Fibroblast of pulmonary artery (primary cell): Measurements from ENCODE around the gene ZPBP.
"Not testable (repeated sequence)": the region's sequence is repeated elsewhere in the genome, so short reads cannot be mapped to it uniquely, and the experiment has no call there.

ENCODE experiments used
- DNase-seq: peaks from one replicate; pipeline ENCODE4 v3.0.0-alpha.2; 2010; ENCODE audit warnings: low read depth
- H3K4me3 ChIP-seq: replicated peaks from 2 replicates; pipeline ENCODE4 v1.5.1; 2011; ENCODE audit warnings: low read depth, mild to moderate bottlenecking, control low read depth, low read length, moderate library complexity
- CTCF ChIP-seq: IDR thresholded peaks from 2 replicates; pipeline ENCODE4 v1.5.1; 2011; ENCODE audit warnings: mild to moderate bottlenecking, control low read depth, low read length, inconsistent platforms; ENCODE audit errors: missing control alignments

The ZPBP gene

GRCh38 chr7:50062951-50063350 is 30.1 kb downstream of the ZPBP start:
- no peak for DNase-seq
- no peak for TF ChIP-seq CTCF
- H3K4me3 ChIP-seq, result no peak overlapping the region

DNA sequence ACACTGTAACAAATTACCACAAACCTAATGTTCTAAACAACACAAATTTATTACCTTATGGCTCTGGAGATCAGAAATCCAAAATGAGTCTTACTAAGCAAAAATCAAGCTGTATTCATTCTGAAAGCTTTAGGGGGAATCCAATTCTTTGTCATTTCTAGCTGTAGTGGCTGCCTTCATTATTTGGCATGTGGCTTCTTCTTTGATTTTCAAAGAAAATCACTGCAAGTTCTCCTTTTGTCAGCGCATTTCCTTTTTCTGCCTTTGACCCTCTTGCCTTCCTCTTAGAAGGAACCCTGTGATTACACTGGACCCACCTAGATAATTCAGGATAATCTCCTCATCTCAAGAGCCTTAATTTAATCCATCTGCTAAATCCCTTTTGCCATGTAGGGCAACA is 36.9 kb downstream of the ZPBP start:
- no peak for TF ChIP-seq CTCF
- no peak overlapping the region for H3K4me3 ChIP-seq
- DNase-seq, result no peak

GRCh38 chr7:50047716-50048115 is 45.3 kb downstream of the ZPBP start:
- no peak for DNase-seq
- no peak overlapping the region for H3K4me3 ChIP-seq
- TF ChIP-seq CTCF, result no peak

GRCh38 chr7:50041165-50041564 is 51.9 kb downstream of the ZPBP start:
- not testable (repeated sequence) for H3K4me3 ChIP-seq, DNase-seq

DNA sequence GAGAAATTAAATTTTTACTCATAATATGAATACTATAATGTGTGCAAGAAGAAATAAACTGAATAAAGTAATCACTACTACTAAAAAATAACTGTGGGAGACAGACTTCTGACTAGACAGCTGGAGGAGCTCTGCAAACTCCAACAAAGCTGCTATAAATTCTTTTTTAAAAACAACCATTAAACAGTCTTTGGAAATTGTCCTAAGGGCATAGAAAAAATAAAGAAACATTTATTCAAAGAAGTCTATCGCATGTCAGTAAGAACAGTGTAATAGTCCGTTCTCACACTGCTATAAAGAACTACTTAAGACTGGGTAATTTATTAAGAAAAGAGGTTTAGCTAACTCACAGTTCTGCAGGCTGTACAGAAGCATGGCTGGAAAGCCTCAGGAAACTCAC is 56.0 kb downstream of the ZPBP start:
- no peak for TF ChIP-seq CTCF
- DNase-seq, result no peak
- no peak overlapping the region for H3K4me3 ChIP-seq

- TF ChIP-seq CTCF, result no peak
- no peak for DNase-seq
- no peak overlapping the region for H3K4me3 ChIP-seq
These were observed 70.1 kb downstream of the ZPBP start for GRCh38 chr7:50022991-50023390.

DNA sequence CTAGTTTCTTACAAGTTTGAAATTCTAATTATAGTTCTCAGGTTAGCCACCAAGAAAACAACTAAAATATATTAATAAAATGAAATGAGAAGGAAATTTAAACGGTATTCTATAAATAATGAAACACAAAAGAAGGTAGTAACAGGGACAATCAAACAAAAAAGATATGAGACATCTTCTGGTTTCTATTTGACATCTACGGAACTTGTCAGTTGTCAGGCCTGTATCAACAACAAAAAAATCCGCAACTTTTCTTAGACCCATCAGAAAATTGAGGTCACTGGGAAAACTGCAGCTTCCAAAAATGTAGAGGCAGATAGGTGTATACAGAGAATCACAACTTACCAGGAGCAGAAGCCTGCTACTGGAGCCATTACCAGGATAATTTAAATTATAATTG is 70.6 kb downstream of the ZPBP start:
- no peak for TF ChIP-seq CTCF
- no peak for DNase-seq
- H3K4me3 ChIP-seq, result no peak overlapping the region

DNA sequence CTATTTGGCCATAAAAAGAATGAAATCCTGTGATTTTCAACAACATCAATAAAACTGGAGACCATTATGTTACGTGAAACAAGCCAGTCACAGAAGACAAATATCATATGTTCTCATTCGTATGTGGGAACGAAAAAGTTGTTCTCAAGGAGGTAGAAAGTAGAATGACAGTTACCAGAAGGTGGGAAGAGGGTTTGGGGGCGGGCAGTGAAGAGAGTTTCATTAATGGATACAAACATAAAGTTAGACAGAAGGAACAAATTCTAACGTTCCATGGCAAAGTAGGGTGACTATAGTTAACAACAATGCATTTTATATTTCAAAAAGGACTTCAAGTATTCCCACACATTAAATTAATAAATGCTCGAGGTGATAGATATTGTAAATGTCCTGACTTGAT is 97.4 kb downstream of the ZPBP start:
- no peak for DNase-seq
- TF ChIP-seq CTCF, result no peak
- no peak overlapping the region for H3K4me3 ChIP-seq
